Suppressor macrophage treated with lipopolysaccharide for 4 hours (primary cell): Measurements from ENCODE around the gene CHCHD5.

Experiments used
- DNase-seq: peaks from one replicate; pipeline ENCODE4 v3.0.0-alpha.2; 2020

CHCHD5 gene

DNA sequence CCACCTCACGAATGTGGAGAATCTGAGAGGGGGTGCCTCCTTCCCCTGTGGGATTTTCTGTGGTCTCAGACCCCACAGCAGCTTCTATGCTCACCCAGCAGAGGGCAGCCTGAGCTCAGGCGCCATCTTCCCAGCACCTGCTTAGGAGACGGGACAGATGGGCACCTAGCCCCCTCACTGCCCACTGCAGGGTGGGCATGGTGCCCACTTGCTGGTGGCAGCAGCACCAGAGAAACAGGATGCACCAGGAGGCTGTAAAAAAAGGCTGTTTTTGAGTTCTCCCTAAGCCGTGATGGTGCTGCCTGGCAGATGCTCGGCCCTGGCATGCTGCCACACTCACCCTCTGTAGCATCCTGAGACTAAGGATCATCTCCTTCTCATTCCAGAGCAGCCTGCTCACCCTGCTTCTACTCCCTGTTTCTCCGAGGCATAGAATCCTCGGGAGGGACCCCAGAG lies 42.2 kb downstream of the CHCHD5 start:
- DNase-seq, result peak; percentile 47

DNA sequence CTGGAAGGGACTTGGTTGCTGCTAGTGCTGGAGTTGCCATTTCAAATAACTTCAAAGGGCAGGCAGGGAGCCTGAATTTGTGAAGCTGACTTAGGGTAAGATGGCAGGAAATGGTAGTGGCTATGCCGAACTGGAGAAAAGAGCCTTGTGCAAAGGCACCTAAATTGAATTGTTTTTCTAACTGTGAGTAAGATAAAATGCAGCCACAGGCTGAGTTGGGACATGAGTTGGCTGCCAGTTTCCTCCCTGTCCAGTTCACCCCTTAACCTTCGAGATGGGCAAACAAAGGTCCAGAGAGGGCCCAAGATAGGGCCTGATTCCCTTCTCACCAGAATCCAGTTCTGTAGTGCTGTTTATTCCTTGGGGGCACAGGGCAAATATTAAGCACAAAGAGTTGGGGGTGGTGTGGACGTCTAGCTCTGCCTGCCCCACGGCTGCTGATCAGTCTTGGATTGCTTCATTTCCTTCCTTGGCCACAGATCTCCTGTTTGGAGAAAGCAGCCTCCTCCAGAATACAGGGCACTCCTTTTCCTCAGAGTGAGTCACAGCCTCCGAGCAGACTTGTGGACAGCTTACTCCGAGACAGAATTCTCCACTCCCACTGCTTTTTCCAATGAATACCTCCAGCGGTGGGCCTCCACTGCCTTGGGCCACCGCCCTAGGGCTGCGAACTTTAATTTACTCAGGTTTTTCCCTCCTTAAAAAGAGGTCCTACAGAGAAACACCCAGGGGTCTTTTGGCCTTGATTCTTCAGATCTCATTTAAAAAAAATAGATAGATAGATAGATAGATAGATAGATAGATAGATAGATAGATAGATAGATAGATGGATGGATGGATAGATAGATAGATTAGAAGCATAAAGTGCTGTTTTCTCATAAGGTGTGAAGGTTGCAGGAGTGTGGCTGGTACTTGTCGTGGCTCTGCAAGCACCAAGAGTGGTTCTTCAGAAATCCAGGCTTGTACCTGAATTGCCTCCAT lies 42.9 kb downstream of the CHCHD5 start:
- peak; percentile 80 for DNase-seq

DNA sequence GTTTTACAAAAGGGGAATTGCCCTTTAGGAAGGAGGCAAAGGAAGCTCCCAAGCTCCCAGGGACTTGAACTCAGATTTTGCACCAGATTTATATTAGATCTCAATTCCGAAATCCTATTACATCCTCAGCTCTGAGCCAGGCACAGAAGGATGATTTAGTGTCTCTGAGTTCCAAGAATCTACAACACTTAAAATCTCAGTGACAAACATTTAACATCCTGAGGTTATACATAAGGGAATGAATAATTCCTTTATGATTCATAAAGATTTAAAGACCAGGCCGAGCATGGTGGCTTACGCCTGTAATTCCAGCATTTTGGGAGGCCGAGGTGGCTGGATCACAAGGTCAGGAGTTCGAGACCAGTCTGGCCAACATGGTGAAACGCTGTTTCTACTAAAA lies 44.8 kb downstream of the CHCHD5 start:
- no peak for DNase-seq

DNA sequence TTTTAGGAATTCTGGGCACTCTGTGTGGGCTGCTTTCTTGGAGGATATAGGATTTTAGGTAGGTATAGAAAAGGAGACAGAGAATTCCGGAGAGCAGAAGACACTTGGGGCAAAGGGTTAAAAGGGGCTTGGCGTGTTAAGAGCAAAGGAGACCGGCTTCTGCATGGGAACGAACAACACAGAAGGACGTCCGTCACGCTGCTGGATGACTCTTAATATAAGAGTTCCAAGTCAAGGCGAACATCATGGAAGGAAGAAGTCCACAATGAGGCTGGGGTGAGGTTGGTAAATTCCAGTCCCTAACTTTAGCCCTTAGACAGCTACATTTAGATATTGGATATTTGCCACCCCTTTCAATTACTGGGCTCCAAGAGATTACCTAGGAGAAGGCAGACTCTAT lies 45.4 kb downstream of the CHCHD5 start:
- no peak for DNase-seq

DNA sequence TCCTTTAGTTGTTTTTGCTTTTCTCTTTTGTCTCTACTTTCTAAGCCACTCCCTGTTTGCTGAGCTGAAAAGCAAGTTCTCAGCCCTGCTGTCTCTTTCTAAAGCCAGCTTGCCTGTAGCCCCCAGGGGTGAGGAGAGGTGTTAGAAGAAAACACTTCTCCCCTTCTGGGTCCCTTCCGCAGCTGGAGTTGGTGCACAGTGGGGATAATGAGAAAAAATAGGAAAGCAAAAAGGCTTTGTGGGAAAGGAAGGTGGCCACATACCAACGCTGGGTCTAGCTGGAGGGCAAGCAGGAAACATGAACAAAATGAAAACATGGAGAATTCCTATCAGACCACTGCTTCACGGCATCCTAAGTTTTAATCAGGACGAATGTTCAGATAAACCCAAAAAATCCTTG lies 45.9 kb downstream of the CHCHD5 start:
- no peak for DNase-seq

DNA sequence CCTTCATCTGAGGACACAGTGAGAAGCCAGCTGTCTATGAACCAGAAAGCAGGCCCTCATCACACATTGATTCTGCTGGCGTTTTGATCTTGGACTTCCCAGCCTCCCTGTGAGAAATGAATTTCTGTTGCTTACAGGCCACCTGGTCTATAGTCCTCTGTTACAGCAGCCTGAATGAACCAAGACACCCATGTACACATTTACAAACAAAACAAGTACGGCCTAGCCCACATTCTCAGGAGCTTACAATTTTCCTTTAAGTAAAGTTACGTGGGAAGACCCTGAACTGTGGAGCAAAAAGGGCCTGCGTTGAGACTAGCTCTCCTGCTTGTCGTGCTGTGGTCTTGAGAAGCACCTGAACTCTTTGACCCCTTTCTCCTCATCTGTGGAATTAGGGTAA lies 49.3 kb downstream of the CHCHD5 start:
- no peak for DNase-seq

DNA sequence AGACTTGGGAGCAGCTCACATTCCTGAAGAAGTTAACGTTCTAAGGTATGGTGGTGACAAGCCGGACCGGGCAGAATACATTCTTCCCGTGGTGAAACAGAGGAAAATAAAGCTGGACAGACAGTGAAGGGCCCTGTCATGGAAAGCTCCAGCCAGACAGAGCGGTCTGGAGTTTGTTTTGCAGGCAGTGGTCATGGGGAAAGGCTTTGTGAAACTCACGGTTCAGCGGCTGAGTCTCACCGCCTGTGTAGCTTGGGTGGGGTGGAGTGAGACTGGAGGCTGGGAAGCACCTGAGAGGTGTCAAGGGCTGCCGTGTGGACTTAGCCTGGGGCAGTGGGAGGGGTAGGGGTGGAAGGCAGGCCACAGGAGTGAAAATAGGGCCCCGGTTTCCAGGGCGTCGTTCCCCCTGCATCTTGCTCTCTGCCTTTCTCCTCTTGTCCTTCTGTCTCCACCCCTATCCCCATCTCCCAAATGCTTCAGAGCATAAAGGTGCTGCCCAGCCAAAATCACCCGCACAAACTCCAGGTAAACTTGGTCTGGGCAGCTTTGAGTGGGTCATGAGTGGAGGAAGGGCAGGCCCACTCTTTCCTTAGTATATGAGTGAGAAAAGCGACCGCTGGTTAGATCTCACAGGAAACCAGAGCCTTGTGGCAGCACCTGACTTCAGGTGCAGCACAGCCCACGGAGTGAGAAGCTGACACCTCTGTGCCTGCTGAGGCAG lies 49.9 kb downstream of the CHCHD5 start:
- DNase-seq, result no peak

DNA sequence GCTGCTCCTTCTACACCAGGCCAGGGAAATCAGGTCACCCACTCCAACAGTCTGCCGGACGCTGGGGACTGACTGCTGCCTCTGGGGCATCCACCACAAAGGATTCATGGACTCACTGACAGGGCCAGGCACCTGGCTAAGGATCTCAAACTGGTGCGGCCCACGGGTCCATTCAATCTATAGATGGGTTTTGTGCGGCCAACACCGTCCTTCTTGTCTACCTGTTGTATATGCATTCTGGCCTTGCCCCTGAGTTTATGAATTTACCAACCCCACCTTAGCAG lies 50.4 kb downstream of the CHCHD5 start:
- DNase-seq, result no peak

DNA sequence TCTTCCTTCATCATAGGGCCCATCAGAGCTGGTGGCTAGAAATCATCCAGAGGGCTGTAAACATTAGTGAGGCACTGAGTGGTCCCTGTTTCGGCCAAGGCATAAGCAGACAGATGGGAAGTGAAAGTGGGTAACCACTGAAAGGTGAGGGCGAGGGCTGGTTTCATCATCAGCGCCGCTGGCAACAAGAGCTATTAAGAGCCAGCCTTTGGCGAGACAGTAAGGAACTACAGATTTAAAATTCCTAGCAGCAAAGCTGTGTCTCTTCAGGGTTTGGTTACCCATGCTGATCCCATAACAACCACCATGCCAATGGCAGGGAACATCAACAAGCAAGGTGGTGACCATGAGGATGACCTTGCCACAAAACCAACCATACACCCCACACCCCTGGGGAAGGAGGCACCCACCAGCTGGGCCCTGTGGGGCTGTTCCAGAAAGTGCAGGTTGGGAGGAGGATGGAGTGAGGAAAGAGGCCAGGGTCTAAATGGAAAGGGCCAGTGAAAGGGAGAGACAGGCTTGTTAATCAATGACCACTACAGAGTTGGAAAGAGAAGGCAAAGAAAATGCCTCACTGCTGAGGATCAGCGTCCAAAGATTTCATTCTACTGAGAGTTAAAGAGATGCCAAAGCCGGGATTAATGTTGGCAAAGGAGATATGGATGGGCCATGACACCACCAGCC lies 52.3 kb downstream of the CHCHD5 start:
- DNase-seq, result no peak

DNA sequence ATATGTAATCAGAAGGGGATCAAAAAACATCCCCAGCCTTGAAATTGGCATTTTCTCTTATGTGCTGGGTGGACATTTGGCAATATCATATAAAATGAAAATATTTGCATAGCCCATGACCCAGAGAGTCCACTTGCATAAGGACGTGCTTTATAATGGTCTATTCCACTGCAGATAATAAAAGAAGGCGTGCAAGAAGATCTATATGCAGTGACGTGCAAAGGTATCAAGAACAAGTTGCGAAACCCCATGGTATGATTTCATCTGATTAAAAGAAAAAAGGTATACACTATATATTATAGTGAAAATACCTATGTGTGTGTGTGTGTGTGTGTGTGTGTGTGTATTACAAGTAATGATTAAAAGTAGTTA lies 52.9 kb downstream of the CHCHD5 start:
- no peak for DNase-seq
